ELR (cell line): Measurements from ENCODE around the gene HHIPL2.
A peak's percentile ranks its signal among the peaks of the same experiment; 100 is the strongest.
"Not testable (repeated sequence)": the region's sequence is repeated elsewhere in the genome, so short reads cannot be mapped to it uniquely, and the experiment has no call there.

Experiments used
- DNase-seq: peaks from one replicate; pipeline ENCODE4 v3.0.0-alpha.2; 2015; ENCODE audit warnings: low read depth

HHIPL2 gene

DNA sequence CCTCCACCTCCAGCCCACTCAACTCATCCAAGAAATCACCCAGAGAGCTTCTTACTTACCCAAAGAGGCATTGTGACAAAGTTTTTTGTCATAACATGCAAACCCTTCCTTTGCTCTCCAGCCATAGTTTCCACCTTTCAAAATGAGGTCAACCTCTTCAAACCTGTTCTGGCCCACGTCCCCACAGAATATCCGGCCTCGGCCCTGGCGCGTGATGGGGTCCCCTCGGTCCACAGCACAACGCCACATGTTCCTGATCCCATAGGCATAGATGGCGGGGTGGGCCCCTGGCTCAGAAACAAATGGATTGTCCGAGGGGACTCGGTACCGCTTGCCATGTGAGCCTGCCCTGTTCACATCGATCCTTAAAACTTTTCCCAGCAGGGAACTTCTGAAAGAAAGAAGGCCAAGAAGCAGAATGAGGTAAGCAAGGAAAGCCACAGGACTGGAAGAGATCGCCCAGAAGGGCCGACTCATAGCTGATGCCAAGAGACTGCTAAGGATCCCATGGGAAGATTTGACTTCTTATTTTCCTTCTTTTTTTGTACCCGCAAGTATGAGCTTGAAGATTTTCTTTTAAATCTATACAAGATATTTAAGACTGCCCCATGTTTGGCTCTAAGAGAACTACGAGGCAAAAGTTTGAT, 7.8 kb downstream of the HHIPL2 start:
- no peak for DNase-seq

GRCh38 chr1:222535455-222535854, 12.4 kb downstream of the HHIPL2 start:
- no peak for DNase-seq

GRCh38 chr1:222530852-222531251, 17.1 kb downstream of the HHIPL2 start:
- no peak for DNase-seq

DNA sequence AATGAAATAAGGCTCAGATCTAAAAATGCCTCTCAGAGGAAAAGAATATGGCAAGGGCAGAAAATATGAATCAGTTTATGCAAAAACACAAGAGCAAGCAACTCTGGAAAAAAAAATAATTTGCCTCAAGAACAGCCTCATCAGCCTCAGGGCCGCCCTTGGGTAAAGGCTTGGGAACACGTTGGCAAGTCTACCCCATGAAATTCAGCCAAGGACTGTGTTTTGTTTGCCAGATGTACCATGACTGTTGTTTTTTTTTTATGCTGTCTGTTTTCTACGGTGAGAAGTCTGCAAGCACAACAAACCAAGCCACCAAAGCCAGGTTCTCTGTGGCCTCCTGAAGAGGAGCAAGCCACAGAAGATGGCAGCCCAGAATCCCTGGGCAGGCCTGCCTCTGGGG, 18.0 kb downstream of the HHIPL2 start:
- DNase-seq = no peak

- no peak for DNase-seq
Observed at GRCh38 chr1:222529181-222529580, 18.7 kb downstream of the HHIPL2 start.

DNA sequence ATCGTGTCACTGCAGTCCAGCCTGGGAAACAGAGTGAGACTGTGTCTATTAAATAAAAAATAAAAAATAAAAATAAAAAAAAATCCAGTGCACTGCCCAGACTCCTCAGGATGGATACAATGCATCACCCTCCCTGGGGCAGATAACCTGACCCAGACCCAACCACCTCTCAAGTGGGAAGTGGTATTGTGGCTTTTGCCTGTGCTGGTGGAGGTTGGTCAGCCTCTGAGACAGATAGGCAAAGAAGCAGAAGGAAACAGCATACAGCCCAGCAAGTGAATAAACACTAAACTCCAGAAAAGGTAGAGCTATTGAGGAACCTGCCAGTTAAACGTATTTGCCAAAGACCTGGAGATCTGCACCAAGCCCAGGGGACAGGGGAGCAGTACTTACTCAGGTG, 22.0 kb downstream of the HHIPL2 start:
- no peak for DNase-seq

- no peak for DNase-seq
Observed at GRCh38 chr1:222523852-222524251, 24.1 kb downstream of the HHIPL2 start.

DNA sequence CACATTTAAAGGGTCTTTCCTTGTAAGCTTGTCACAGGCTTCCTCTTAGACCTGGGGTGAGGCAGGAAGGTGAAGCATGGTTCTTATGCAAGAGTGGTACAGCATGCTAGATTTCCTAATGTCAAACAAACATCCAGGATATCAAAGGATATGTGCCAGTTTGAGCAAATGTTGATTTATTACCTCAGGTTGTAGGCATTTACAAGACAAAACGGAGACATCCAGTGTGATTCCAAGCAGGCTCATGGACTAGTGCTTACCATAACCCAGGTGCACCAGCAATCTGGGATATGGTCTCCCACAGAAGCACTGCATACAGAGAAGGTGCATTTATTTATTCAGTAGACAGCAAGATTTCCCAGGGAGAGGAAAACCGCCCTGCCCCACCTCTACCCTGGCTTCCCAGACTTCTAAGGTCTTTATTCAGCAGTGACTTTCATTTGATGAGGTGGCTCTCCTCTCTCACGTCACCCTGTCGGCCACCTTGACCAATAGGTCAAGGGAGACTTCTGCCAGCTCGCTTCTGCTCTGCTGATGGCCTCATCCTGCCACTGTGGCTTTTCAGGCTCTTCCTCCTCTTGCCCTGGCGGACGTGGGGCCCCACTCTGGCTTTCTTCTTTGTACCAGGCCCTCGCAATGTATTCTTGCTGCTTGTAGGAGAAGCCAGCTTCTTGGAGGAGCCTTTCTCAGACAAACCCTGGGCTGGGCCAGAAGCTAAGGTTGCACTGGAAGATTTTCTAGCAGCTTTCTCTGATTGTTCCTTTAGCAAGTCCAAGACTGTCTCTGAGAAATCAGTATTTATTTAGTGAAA, 25.6 kb downstream of the HHIPL2 start:
- no peak for DNase-seq

- peak; percentile 74 for DNase-seq
Observed at GRCh38 chr1:222521299-222522104, 26.4 kb downstream of the HHIPL2 start.

GRCh38 chr1:222489496-222489895, 58.4 kb downstream of the HHIPL2 start:
- DNase-seq = peak; percentile 85

GRCh38 chr1:222487774-222488173, 60.1 kb downstream of the HHIPL2 start:
- not testable (repeated sequence) for DNase-seq

GRCh38 chr1:222484005-222484404, 63.9 kb downstream of the HHIPL2 start:
- peak; percentile 56 for DNase-seq

DNA sequence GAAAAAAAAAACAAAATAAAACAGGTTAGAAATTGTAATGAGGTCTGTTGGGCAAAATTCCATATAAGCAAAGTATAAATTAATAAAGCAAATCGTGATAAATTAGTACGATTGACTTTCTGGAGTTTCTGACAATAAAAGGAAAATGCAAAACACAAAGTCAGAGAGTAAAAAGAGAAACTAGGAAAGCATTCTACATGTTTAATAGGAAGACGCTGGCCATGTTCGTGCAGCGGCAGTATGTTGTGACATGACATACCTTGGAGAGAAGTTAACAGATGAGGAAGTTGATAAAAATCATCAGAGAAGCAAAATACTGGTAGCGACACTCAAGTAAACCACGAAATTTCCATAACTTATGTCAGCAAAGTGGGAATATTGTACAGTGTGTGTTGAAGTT, 68.3 kb downstream of the HHIPL2 start:
- DNase-seq = not testable (repeated sequence)

GRCh38 chr1:222476436-222476835, 71.5 kb downstream of the HHIPL2 start:
- DNase-seq = peak; percentile 31

DNA sequence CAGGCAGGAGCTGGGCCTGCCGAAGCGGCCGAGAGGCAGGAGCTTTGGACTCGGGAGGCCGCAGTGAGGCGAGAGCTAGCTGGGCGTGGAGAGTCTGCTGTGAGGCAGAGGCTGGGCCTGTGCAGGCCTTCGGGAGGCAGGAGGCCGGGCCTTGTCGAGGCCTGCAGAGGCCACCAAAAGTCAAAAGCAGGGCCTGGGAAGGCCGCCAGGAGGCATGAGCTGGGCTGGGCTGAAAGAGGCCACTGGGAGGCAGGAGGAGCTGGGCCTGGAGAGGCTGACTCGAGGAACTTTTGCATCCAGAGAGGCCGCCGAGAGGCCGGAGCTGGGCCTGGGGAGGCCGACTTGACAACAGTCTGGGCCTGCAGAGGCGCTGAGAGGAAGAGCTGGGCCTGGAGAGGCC, 74.2 kb downstream of the HHIPL2 start:
- not testable (repeated sequence) for DNase-seq

DNA sequence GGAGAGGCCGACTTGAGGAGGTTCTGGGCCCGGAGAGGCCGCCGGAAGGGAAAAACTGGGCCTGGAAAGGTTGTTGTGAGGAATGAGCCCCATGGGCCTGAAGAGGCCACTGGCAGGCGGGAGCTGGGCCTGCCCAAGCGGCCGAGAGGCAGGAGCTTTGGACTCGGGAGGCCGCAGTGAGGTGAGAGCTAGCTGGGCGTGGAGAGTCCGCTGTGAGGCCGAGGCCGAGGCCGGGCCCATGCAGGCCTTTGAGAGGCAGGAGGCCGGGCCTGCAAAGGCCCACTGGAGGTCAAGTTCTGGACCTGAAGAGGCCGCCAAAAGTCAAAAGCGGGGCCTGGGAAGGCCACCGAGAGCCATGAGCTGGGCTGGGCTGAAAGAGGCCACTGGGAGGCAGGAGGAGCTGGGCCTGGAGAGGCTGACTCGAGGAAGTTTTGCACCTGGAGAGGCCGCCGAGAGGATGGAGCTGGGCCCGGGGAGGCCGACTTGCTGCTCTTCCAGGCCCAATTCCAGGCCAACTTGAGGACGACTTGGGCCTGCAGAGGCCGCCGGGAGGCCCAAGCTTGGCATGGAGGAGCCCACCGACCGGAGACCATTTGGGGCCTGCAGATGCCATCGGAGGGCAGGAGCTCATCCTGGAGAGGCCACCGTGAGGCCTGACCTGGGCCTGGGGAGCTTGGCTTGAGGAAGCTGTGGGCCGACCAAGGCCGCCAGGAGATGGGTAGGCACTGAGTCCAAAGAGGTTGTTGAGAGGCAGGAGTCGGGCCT, 74.9 kb downstream of the HHIPL2 start:
- DNase-seq = not testable (repeated sequence)
